ENCODE results near the gene MEGF11.

- no peak for TF ChIP-seq CTCF (IDR thresholded peaks at IDR 0.05)
- TF ChIP-seq POLR2A (IDR thresholded peaks at IDR 0.05; ENCODE audit: low read depth): no peak
- no peak for TF ChIP-seq EP300 (IDR thresholded peaks at IDR 0.05)
- TF ChIP-seq POLR2AphosphoS5 (IDR thresholded peaks at IDR 0.05): no peak
Observed at GRCh38 chr15:65954289-65954741, 299.2 kb downstream of the MEGF11 start.
